ENCODE measurements around the gene ZNF587. TPM values are rescaled to one million over a fixed set of nuclear protein-coding genes. Genes with fewer than 3 reads are reported as not detected.
"Not testable (repeated sequence)": the region's sequence is repeated elsewhere in the genome, so short reads cannot be mapped to it uniquely, and the experiment has no call there.

The ZNF587 gene
- polyA plus RNA-seq, 1 donor (not counting 4 experiments of a cell fraction or from before 2014, with no cell fraction given) = 14.0 TPM

GRCh38 chr19:57838622-57839191, 11.0 kb upstream of the ZNF587 start:
- H3K4me3 ChIP-seq (ENCODE audit: control insufficient read depth in 2 of 3, extremely low read depth in 1 of 3, insufficient read depth in 2 of 3, low read depth in 1 of 3, low read length in 3 of 3); H2AFZ ChIP-seq (ENCODE audit: control insufficient read depth, low read length); H3K9me3 ChIP-seq (ENCODE audit: control insufficient read depth, low read depth, low read length); H3K4me2 ChIP-seq (ENCODE audit: control insufficient read depth, extremely low read depth, insufficient read depth, low read depth, low read length); H3K27ac ChIP-seq (ENCODE audit: control insufficient read depth, insufficient read depth, low read length); H3K9ac ChIP-seq (ENCODE audit: control insufficient read depth, extremely low read depth, insufficient read depth, low read length); H3K9me1 ChIP-seq (ENCODE audit: control insufficient read depth, extremely low read depth, insufficient read depth, low read length); H3K27me3 ChIP-seq (ENCODE audit: control insufficient read depth, extremely low read depth, insufficient read depth, low read length); H4K20me1 ChIP-seq (ENCODE audit: control insufficient read depth, extremely low read depth, insufficient read depth, low read length); DNase-seq (ENCODE audit: low read depth, low spot score); FAIRE-seq; dilution Hi-C loops (cut with MboI; ENCODE audit: extremely low pct_ligation_motif_present, low sequenced_read_pairs); H3K4me1 ChIP-seq (ENCODE audit: control insufficient read depth, extremely low read depth, insufficient read depth, low read length): not testable (repeated sequence)
- Histone ChIP-seq H3K79me2 (ENCODE audit: control insufficient read depth, insufficient read depth, low read length) (peaks cover 67% of the 10 kb centered on the region), H3K36me3 (ENCODE audit: control insufficient read depth in 2 of 2, extremely low read depth in 1 of 2, insufficient read depth in 2 of 2, low read length in 2 of 2) (peaks cover 16% of the 10 kb centered on the region in 2 experiments)

GRCh38 chr19:57841122-57841763, 8.4 kb upstream of the ZNF587 start:
- dilution Hi-C loops (cut with MboI; ENCODE audit: extremely low pct_ligation_motif_present, low sequenced_read_pairs) = no loop called here
- H3K79me2 ChIP-seq (ENCODE audit: control insufficient read depth, insufficient read depth, low read length) = peaks cover 78% of the 10 kb centered on the region
- H3K27ac ChIP-seq (ENCODE audit: control insufficient read depth, insufficient read depth, low read length) = no peak overlapping the region
- H3K9ac ChIP-seq (ENCODE audit: control insufficient read depth, extremely low read depth, insufficient read depth, low read length) = no peak overlapping the region
- no peak overlapping the region for H3K4me3 ChIP-seq (ENCODE audit: control insufficient read depth in 2 of 3, extremely low read depth in 1 of 3, insufficient read depth in 2 of 3, low read depth in 1 of 3, low read length in 3 of 3)
- no peak overlapping the region for H3K4me2 ChIP-seq (ENCODE audit: control insufficient read depth, extremely low read depth, insufficient read depth, low read depth, low read length)
- H3K27me3 ChIP-seq (ENCODE audit: control insufficient read depth, extremely low read depth, insufficient read depth, low read length) = no peaks in the 10 kb centered on the region
- TF ChIP-seq CTCF (optimal IDR thresholded peaks at IDR 0.05 in 1 of 3, IDR thresholded peaks at IDR 0.05 in 1 of 3, conservative IDR thresholded peaks at IDR 0.05 in 1 of 3; ENCODE audit: extremely low read depth in 1 of 3, insufficient read depth in 2 of 3, low read length in 3 of 3) = no peak
- TF ChIP-seq EZH2 (IDR thresholded peaks at IDR 0.05; ENCODE audit: low read length) = no peak
- no peaks in the 10 kb centered on the region for H3K9me3 ChIP-seq (ENCODE audit: control insufficient read depth, low read depth, low read length)
- peaks cover 7% of the 10 kb centered on the region for H4K20me1 ChIP-seq (ENCODE audit: control insufficient read depth, extremely low read depth, insufficient read depth, low read length)
- peaks cover 16 to 19% of the 10 kb centered on the region in 2 experiments for H3K36me3 ChIP-seq (ENCODE audit: control insufficient read depth in 2 of 2, extremely low read depth in 1 of 2, insufficient read depth in 2 of 2, low read length in 2 of 2)
- peaks cover 2% of the 10 kb centered on the region for H3K9me1 ChIP-seq (ENCODE audit: control insufficient read depth, extremely low read depth, insufficient read depth, low read length)
- H2AFZ ChIP-seq (ENCODE audit: control insufficient read depth, low read length) = no peak overlapping the region
- DNase-seq (ENCODE audit: low read depth, low spot score) (no peak), FAIRE-seq (no peak)
- no peaks in the 10 kb centered on the region for H3K4me1 ChIP-seq (ENCODE audit: control insufficient read depth, extremely low read depth, insufficient read depth, low read length)

DNA sequence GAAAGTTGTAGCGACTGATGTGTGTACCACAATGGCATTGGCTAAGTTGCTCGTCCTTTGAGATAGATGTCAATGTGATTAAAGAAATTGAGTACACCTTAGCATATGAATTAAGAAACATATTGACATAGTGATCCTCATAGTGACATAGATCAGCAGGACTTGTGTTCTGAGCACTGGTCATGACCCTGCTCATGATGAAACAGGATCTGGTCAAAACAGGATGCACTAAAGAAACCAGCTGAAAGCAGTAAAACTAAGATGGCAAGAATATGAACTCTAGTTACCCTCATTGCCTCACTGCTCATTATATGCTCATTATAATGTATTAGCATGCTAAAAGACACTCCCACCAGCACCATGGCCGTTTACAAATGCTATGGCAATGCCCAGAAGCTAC, 2.5 kb upstream of the ZNF587 start:
- DNase-seq (ENCODE audit: low read depth, low spot score); H4K20me1 ChIP-seq (ENCODE audit: control insufficient read depth, extremely low read depth, insufficient read depth, low read length); H3K4me1 ChIP-seq (ENCODE audit: control insufficient read depth, extremely low read depth, insufficient read depth, low read length); H3K27ac ChIP-seq (ENCODE audit: control insufficient read depth, insufficient read depth, low read length); H3K27me3 ChIP-seq (ENCODE audit: control insufficient read depth, extremely low read depth, insufficient read depth, low read length); H2AFZ ChIP-seq (ENCODE audit: control insufficient read depth, low read length); H3K9me3 ChIP-seq (ENCODE audit: control insufficient read depth, low read depth, low read length); H3K4me3 ChIP-seq (ENCODE audit: control insufficient read depth in 2 of 3, extremely low read depth in 1 of 3, insufficient read depth in 2 of 3, low read depth in 1 of 3, low read length in 3 of 3); H3K9me1 ChIP-seq (ENCODE audit: control insufficient read depth, extremely low read depth, insufficient read depth, low read length); dilution Hi-C loops (cut with MboI; ENCODE audit: extremely low pct_ligation_motif_present, low sequenced_read_pairs); H3K4me2 ChIP-seq (ENCODE audit: control insufficient read depth, extremely low read depth, insufficient read depth, low read depth, low read length); H3K9ac ChIP-seq (ENCODE audit: control insufficient read depth, extremely low read depth, insufficient read depth, low read length); FAIRE-seq: not testable (repeated sequence)
- Histone ChIP-seq H3K36me3 (ENCODE audit: control insufficient read depth in 2 of 2, extremely low read depth in 1 of 2, insufficient read depth in 2 of 2, low read length in 2 of 2) (peaks cover 9 to 10% of the 10 kb centered on the region in 2 experiments), H3K79me2 (ENCODE audit: control insufficient read depth, insufficient read depth, low read length) (peaks cover 59% of the 10 kb centered on the region)

DNA sequence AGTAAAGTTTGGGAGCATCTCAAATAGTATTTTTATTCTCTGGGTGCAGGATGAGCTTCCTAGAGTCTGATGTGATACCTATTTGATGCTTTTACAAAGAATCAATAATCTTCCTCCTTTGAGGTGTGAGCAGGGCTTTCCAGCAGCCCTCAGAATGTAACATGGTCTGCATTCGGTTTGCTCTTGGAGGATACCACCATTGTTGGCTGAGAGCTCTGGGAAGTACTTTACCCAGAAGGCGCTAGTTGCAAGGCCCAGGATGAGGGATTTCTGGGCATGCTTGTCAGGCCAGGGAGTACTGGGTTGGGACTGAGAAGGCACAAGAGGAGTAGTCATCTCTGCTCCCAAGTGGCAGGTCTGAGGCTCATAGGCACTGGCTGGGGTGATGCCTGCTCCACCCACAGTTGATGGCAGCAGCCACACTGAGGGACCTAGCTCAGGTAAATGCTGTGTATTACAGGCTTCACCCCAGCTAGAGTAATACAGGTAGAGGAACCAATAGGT, 445 bp upstream of the ZNF587 start:
- FAIRE-seq; H3K4me1 ChIP-seq (ENCODE audit: control insufficient read depth, extremely low read depth, insufficient read depth, low read length); dilution Hi-C loops (cut with MboI; ENCODE audit: extremely low pct_ligation_motif_present, low sequenced_read_pairs); H3K36me3 ChIP-seq (ENCODE audit: control insufficient read depth in 2 of 2, extremely low read depth in 1 of 2, insufficient read depth in 2 of 2, low read length in 2 of 2); H2AFZ ChIP-seq (ENCODE audit: control insufficient read depth, low read length); H3K9ac ChIP-seq (ENCODE audit: control insufficient read depth, extremely low read depth, insufficient read depth, low read length); DNase-seq (ENCODE audit: low read depth, low spot score); H3K27me3 ChIP-seq (ENCODE audit: control insufficient read depth, extremely low read depth, insufficient read depth, low read length); H3K9me1 ChIP-seq (ENCODE audit: control insufficient read depth, extremely low read depth, insufficient read depth, low read length); H4K20me1 ChIP-seq (ENCODE audit: control insufficient read depth, extremely low read depth, insufficient read depth, low read length); H3K9me3 ChIP-seq (ENCODE audit: control insufficient read depth, low read depth, low read length): not testable (repeated sequence)
- Histone ChIP-seq H3K4me2 (ENCODE audit: control insufficient read depth, extremely low read depth, insufficient read depth, low read depth, low read length) (peak overlapping the region; percentile 92), H3K27ac (ENCODE audit: control insufficient read depth, insufficient read depth, low read length) (peak overlapping the region; percentile 84), H3K79me2 (ENCODE audit: control insufficient read depth, insufficient read depth, low read length) (peaks cover 60% of the 10 kb centered on the region), H3K4me3 (ENCODE audit: control insufficient read depth in 2 of 3, extremely low read depth in 1 of 3, insufficient read depth in 2 of 3, low read depth in 1 of 3, low read length in 3 of 3) (peak overlapping the region in 1 of 3 experiments; percentile 67)

All from keratinocyte (primary cell).